ENCODE measurements around the gene MYCBP2. TPM values are rescaled to one million over a fixed set of nuclear protein-coding genes. Genes with fewer than 3 reads are reported as not detected.
"Not testable (repeated sequence)": the region's sequence is repeated elsewhere in the genome, so short reads cannot be mapped to it uniquely, and the experiment has no call there.

The MYCBP2 gene
- polyA plus RNA-seq, 1 experiment, result 22.9 TPM

- no peak for DNase-seq (ENCODE audit: low read depth)
- no peaks in the 10 kb centered on the region for H3K27me3 ChIP-seq (ENCODE audit: control insufficient read depth, insufficient read depth, low read length)
- H3K36me3 ChIP-seq (ENCODE audit: control insufficient read depth, insufficient read depth, low read length), result peaks cover 2% of the 10 kb centered on the region; the same call in 1 of the 2 replicates
- POLR2A ChIA-PET, result no interaction called here
- CTCF ChIA-PET, result interaction anchor here (1.3 kb wide), 1 partner anchor 17 kb away, joined by 3 read pairs; no protein-coding TSS in a partner anchor
- no peak for TF ChIP-seq CTCF (IDR thresholded peaks at IDR 0.05; ENCODE audit: insufficient read depth, low read depth, low read length)
- no peak overlapping the region for H3K4me3 ChIP-seq (ENCODE audit: low read depth, low read length)
Measured at GRCh38 chr13:77319536-77319935, 7.4 kb downstream of the MYCBP2 start.

- no peak for DNase-seq (ENCODE audit: low read depth)
- H3K27me3 ChIP-seq (ENCODE audit: control insufficient read depth, insufficient read depth, low read length), result no peaks in the 10 kb centered on the region
- ChIA-PET POLR2A (no interaction called here), CTCF (interaction anchor here (0.6 kb wide), 1 partner anchor 24 kb away, joined by 3 read pairs; no protein-coding TSS in a partner anchor)
- H3K4me3 ChIP-seq (ENCODE audit: low read depth, low read length), result no peak overlapping the region
- TF ChIP-seq CTCF (IDR thresholded peaks at IDR 0.05; ENCODE audit: insufficient read depth, low read depth, low read length), result no peak
- H3K36me3 ChIP-seq (ENCODE audit: control insufficient read depth, insufficient read depth, low read length), result peaks cover 2% of the 10 kb centered on the region; the same call in 1 of the 2 replicates
Measured at GRCh38 chr13:77318741-77319140, 8.2 kb downstream of the MYCBP2 start.

- DNase-seq (ENCODE audit: low read depth), result no peak
- ChIA-PET CTCF (interaction anchor here (0.6 kb wide), 1 partner anchor 139 kb away, joined by 3 read pairs; no protein-coding TSS in a partner anchor), POLR2A (no interaction called here)
- TF ChIP-seq CTCF (IDR thresholded peaks at IDR 0.05; ENCODE audit: insufficient read depth, low read depth, low read length), result no peak
- H3K36me3 ChIP-seq (ENCODE audit: control insufficient read depth, insufficient read depth, low read length), result peaks cover 2% of the 10 kb centered on the region; the same call in 1 of the 2 replicates
- H3K4me3 ChIP-seq (ENCODE audit: low read depth, low read length), result no peak overlapping the region
- no peaks in the 10 kb centered on the region for H3K27me3 ChIP-seq (ENCODE audit: control insufficient read depth, insufficient read depth, low read length)
Measured at GRCh38 chr13:77316430-77316829, 10.5 kb downstream of the MYCBP2 start.

GRCh38 chr13:77315509-77315908 lies 11.4 kb downstream of the MYCBP2 start:
- CTCF ChIA-PET; H3K4me3 ChIP-seq (ENCODE audit: low read depth, low read length); H3K36me3 ChIP-seq (ENCODE audit: control insufficient read depth, insufficient read depth, low read length); POLR2A ChIA-PET; DNase-seq (ENCODE audit: low read depth); H3K27me3 ChIP-seq (ENCODE audit: control insufficient read depth, insufficient read depth, low read length): not testable (repeated sequence)

- no peak for TF ChIP-seq CTCF (IDR thresholded peaks at IDR 0.05; ENCODE audit: insufficient read depth, low read depth, low read length)
- CTCF ChIA-PET, result no interaction called here
Measured at GRCh38 chr13:77313923-77314322, 13.0 kb downstream of the MYCBP2 start.

GRCh38 chr13:77312311-77312710 lies 14.6 kb downstream of the MYCBP2 start:
- no peak overlapping the region for H3K4me3 ChIP-seq (ENCODE audit: low read depth, low read length)
- DNase-seq (ENCODE audit: low read depth), result no peak
- TF ChIP-seq CTCF (IDR thresholded peaks at IDR 0.05; ENCODE audit: insufficient read depth, low read depth, low read length), result no peak
- H3K36me3 ChIP-seq (ENCODE audit: control insufficient read depth, insufficient read depth, low read length), result peaks cover 1% of the 10 kb centered on the region; the same call in 1 of the 2 replicates
- CTCF ChIA-PET, result interaction anchor here (1.5 kb wide), 1 partner anchor 13 kb away, joined by 5 read pairs; no protein-coding TSS in a partner anchor
- H3K27me3 ChIP-seq (ENCODE audit: control insufficient read depth, insufficient read depth, low read length), result no peaks in the 10 kb centered on the region
- POLR2A ChIA-PET, result no interaction called here

More at GRCh38 chr13:77313923-77314322, 13.0 kb downstream of the MYCBP2 start:
- Histone ChIP-seq H3K27me3 (ENCODE audit: control insufficient read depth, insufficient read depth, low read length) (no peaks in the 10 kb centered on the region), H3K36me3 (ENCODE audit: control insufficient read depth, insufficient read depth, low read length) (peaks cover 2% of the 10 kb centered on the region; the same call in 1 of the 2 replicates), H3K4me3 (ENCODE audit: low read depth, low read length) (no peak overlapping the region)
- no peak for DNase-seq (ENCODE audit: low read depth)
- POLR2A ChIA-PET, result no interaction called here

Data from BJ (cell line).